ENCODE measurements around the gene CFAP100.

GRCh38 chr3:126421573-126422119 is 26.9 kb downstream of the CFAP100 start:
- TF ChIP-seq CTCF (IDR thresholded peaks at IDR 0.05 in 2 of 3, conservative IDR thresholded peaks at IDR 0.05 in 1 of 3; ENCODE audit: borderline replicate concordance in 1 of 3, insufficient read depth in 1 of 3, low read depth in 2 of 3, low read length in 2 of 3) (no peak), REST (IDR thresholded peaks at IDR 0.05; ENCODE audit: low read depth) (no peak), ZFX (IDR thresholded peaks at IDR 0.05) (no peak), EZH2 (IDR thresholded peaks at IDR 0.05) (no peak)
